Caco-2 (cell line): ENCODE data around the gene DVL1. TPM values are rescaled to one million over a fixed set of nuclear protein-coding genes. Genes with fewer than 3 reads are reported as not detected.

Experiments used
- BruUV-seq: library from RNA; stranded (reverse); fragments of 400-500 nt; replicated peaks from 2 replicates; lab custom pipeline; 2021; lab: Mats Ljungman, UMichigan
- CTCF ChIA-PET: fragments of 300-600 bp; sonication (Branson Sonifier 250); formaldehyde crosslinking; loops from one replicate; lab custom pipeline; 2022; ENCODE audit warnings: antibody characterized with exemption; lab: Charles Lee
- POLR2A ChIA-PET: fragments of 300-600 bp; sonication (Branson Sonifier 250); formaldehyde crosslinking; loops from one replicate; lab custom pipeline; 2022; ENCODE audit warnings: antibody characterized with exemption; lab: Charles Lee
- DNase-seq, 2 experiments: peaks; one replicate each; pipeline versions ENCODE4 v3.0.0 to v3.0.0-alpha.2; 2020 to 2022
- H3K27me3 ChIP-seq: replicated peaks from 2 replicates; pipeline ENCODE4 v1.6.0; 2011; ENCODE audit warnings: low read length; ENCODE audit not compliant: control insufficient read depth, insufficient read depth
- H3K36me3 ChIP-seq: 2 replicates; pipeline ENCODE4 v1.5.1; 2011; ENCODE audit warnings: low read length; ENCODE audit not compliant: control insufficient read depth, insufficient read depth
- H3K4me1 ChIP-seq: fragments of 250-450 bp; sonication (Bioruptor Pico); 2 replicates; pipeline ENCODE4 v1.5.1; 2020; ENCODE audit warnings: mild to moderate bottlenecking
- H3K4me3 ChIP-seq: 2 replicates; pipeline ENCODE4 v1.5.1; 2011; ENCODE audit warnings: low read depth, mild to moderate bottlenecking, control low read depth, low read length
- H3K9me3 ChIP-seq: fragments of 250-450 bp; sonication (Bioruptor Pico); 2 replicates; pipeline ENCODE4 v1.5.1; 2020; ENCODE audit warnings: mild to moderate bottlenecking, moderate library complexity
- H3K27ac Mint-ChIP-seq: one replicate; pipeline ENCODE4 v1.8.0; 2022; ENCODE audit warnings: mixed read lengths; ENCODE audit not compliant: unreplicated experiment
- H3K27me3 Mint-ChIP-seq: one replicate; pipeline ENCODE4 v1.8.0; 2022; ENCODE audit warnings: mixed read lengths; ENCODE audit not compliant: insufficient read depth, unreplicated experiment
- H3K36me3 Mint-ChIP-seq: one replicate; pipeline ENCODE4 v1.8.0; 2022; ENCODE audit warnings: mild to moderate bottlenecking, mixed read lengths; ENCODE audit not compliant: insufficient read depth, unreplicated experiment
- H3K4me1 Mint-ChIP-seq: one replicate; pipeline ENCODE4 v1.8.0; 2022; ENCODE audit warnings: low read depth, mixed read lengths; ENCODE audit not compliant: unreplicated experiment
- H3K4me3 Mint-ChIP-seq: one replicate; pipeline ENCODE4 v1.8.0; 2022; ENCODE audit warnings: mild to moderate bottlenecking, moderate library complexity, mixed read lengths; ENCODE audit not compliant: unreplicated experiment
- H3K9me3 Mint-ChIP-seq: one replicate; pipeline ENCODE4 v1.8.0; 2022; ENCODE audit warnings: mixed read lengths; ENCODE audit not compliant: unreplicated experiment
- intact Hi-C: fragments of 100-400 bp; cut with micrococcal nuclease; formaldehyde crosslinking; loops from one replicate; pipeline ENCODE4 v1.10.0; 2022; ENCODE audit not compliant: unreplicated experiment
- total RNA-seq: library from RNA; stranded (reverse); gene quantifications from 2 replicates; pipeline ENCODE4 v1.2.3, GENCODE V29; 2022
- TF ChIP-seq, protein P1 (sequence below), 2 experiments: fragments of 200-600 bp in 1 of 2; IDR thresholded peaks; 1 replicate in 1 of 2; 2 replicates in 1 of 2; pipeline versions ENCODE4 v1.5.1 to v1.8.0; 2011 to 2022; ENCODE audit warnings: antibody characterized with exemption in 1 of 2, control low read depth in 1 of 2, inconsistent platforms in 1 of 2, low read depth in 1 of 2, low read length in 1 of 2, mild to moderate bottlenecking in 1 of 2, moderate library complexity in 1 of 2; ENCODE audit not compliant: insufficient read depth in 1 of 2, severe bottlenecking in 1 of 2, unreplicated experiment in 1 of 2

The DVL1 gene
- total RNA-seq, 1 experiment from 2014 or later, result 40.6 TPM

GRCh38 chr1:1332031-1332755, 17.0 kb downstream of the DVL1 start:
- H3K36me3 Mint-ChIP-seq, result peaks cover 46% of the 10 kb centered on the region
- H3K4me1 ChIP-seq, result no peaks in the 10 kb centered on the region
- TF ChIP-seq, protein P1, sequence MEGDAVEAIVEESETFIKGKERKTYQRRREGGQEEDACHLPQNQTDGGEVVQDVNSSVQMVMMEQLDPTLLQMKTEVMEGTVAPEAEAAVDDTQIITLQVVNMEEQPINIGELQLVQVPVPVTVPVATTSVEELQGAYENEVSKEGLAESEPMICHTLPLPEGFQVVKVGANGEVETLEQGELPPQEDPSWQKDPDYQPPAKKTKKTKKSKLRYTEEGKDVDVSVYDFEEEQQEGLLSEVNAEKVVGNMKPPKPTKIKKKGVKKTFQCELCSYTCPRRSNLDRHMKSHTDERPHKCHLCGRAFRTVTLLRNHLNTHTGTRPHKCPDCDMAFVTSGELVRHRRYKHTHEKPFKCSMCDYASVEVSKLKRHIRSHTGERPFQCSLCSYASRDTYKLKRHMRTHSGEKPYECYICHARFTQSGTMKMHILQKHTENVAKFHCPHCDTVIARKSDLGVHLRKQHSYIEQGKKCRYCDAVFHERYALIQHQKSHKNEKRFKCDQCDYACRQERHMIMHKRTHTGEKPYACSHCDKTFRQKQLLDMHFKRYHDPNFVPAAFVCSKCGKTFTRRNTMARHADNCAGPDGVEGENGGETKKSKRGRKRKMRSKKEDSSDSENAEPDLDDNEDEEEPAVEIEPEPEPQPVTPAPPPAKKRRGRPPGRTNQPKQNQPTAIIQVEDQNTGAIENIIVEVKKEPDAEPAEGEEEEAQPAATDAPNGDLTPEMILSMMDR (IDR thresholded peaks at IDR 0.05; ENCODE audit: insufficient read depth in 1 of 2, low read depth in 1 of 2, low read length in 1 of 2, severe bottlenecking in 1 of 2, unreplicated experiment in 1 of 2), result no peak
- no TSS peak for BruUV-seq
- no peaks in the 10 kb centered on the region for H3K27me3 ChIP-seq
- no peaks in the 10 kb centered on the region for H3K27me3 Mint-ChIP-seq
- no peaks in the 10 kb centered on the region for H3K36me3 ChIP-seq
- H3K9me3 Mint-ChIP-seq, result no peaks in the 10 kb centered on the region
- H3K27ac Mint-ChIP-seq, result no peak overlapping the region
- ChIA-PET POLR2A (no interaction called here), CTCF (no interaction called here)
- intact Hi-C loops, result no loop called here
- H3K4me1 Mint-ChIP-seq, result no peaks in the 10 kb centered on the region
- no peak overlapping the region for H3K4me3 ChIP-seq
- no peaks in the 10 kb centered on the region for H3K9me3 ChIP-seq
- H3K4me3 Mint-ChIP-seq, result no peak overlapping the region
- no peak for DNase-seq

DNA sequence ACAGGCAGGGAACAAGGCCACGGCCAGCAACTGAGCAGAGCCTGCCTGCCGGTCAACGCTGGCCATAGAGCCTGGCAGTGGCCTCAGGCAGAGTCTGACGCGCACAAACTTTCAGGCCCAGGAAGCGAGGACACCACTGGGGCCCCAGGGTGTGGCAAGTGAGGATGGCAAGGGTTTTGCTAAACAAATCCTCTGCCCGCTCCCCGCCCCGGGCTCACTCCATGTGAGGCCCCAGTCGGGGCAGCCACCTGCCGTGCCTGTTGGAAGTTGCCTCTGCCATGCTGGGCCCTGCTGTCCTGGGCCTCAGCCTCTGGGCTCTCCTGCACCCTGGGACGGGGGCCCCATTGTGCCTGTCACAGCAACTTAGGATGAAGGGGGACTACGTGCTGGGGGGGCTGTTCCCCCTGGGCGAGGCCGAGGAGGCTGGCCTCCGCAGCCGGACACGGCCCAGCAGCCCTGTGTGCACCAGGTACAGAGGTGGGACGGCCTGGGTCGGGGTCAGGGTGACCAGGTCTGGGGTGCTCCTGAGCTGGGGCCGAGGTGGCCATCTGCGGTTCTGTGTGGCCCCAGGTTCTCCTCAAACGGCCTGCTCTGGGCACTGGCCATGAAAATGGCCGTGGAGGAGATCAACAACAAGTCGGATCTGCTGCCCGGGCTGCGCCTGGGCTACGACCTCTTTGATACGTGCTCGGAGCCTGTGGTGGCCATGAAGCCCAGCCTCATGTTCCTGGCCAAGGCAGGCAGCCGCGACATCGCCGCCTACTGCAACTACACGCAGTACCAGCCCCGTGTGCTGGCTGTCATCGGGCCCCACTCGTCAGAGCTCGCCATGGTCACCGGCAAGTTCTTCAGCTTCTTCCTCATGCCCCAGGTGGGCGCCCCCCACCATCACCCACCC, 17.9 kb downstream of the DVL1 start, which contains the start of gene TAS1R3:
Gene TAS1R3, plus strand, starts transcription at position 213 of the 898 bp plus-strand sequence. Its CDS starts 66 bp downstream, at position 279.
- POLR2A ChIA-PET, result no interaction called here

More for the DNA sequence above, 17.9 kb downstream of the DVL1 start, which contains the start of gene TAS1R3:
- Histone ChIP-seq H3K9me3 (no peaks in the 10 kb centered on the region), H3K36me3 (no peaks in the 10 kb centered on the region), H3K27me3 (no peaks in the 10 kb centered on the region), H3K4me3 (no peak within 1 kb of the TSS), H3K4me1 (no peaks in the 10 kb centered on the region)
- Mint-ChIP-seq H3K36me3 (peaks cover 50% of the 10 kb centered on the region), H3K4me3 (no peak within 1 kb of the TSS), H3K4me1 (no peaks in the 10 kb centered on the region), H3K27me3 (no peaks in the 10 kb centered on the region), H3K27ac (no peak within 1 kb of the TSS), H3K9me3 (no peaks in the 10 kb centered on the region)
- BruUV-seq, result no TSS peak
- CTCF ChIA-PET, result no interaction called here
- TF ChIP-seq, protein P1 (IDR thresholded peaks at IDR 0.05; ENCODE audit: insufficient read depth in 1 of 2, low read depth in 1 of 2, low read length in 1 of 2, severe bottlenecking in 1 of 2, unreplicated experiment in 1 of 2), result no peak
- intact Hi-C loops, result no loop called here
- DNase-seq, result no peak
